ENCODE measurements around the gene DUSP14.
"Not testable (repeated sequence)": the region's sequence is repeated elsewhere in the genome, so short reads cannot be mapped to it uniquely, and the experiment has no call there.

Gene DUSP14

GRCh38 chr17:37489197-37490001 lies at the start of gene DUSP14:
Gene DUSP14, plus strand, starts transcription at chr17:37489891. Its CDS starts 22,382 bp downstream, at chr17:37512273.
- peak; percentile 81 for DNase-seq

- no peak for DNase-seq
These were observed 49.3 kb upstream of the DUSP14 start for GRCh38 chr17:37440424-37440823.

- not testable (repeated sequence) for DNase-seq
These were observed 48.2 kb upstream of the DUSP14 start for GRCh38 chr17:37441369-37442014.

- no peak for DNase-seq
These were observed 43.7 kb upstream of the DUSP14 start for GRCh38 chr17:37446027-37446426.

- no peak for DNase-seq
These were observed 42.0 kb upstream of the DUSP14 start for GRCh38 chr17:37447641-37448040.

GRCh38 chr17:37450112-37450511 lies 39.6 kb upstream of the DUSP14 start:
- no peak for DNase-seq

- DNase-seq = not testable (repeated sequence)
These were observed 31.9 kb upstream of the DUSP14 start for GRCh38 chr17:37457801-37458200.

- no peak for DNase-seq
These were observed 30.9 kb upstream of the DUSP14 start for GRCh38 chr17:37458805-37459204.

GRCh38 chr17:37461668-37462067 lies 28.0 kb upstream of the DUSP14 start:
- DNase-seq = no peak

- no peak for DNase-seq
These were observed 27.2 kb upstream of the DUSP14 start for GRCh38 chr17:37462492-37462891.

GRCh38 chr17:37463039-37463438 lies 26.7 kb upstream of the DUSP14 start:
- DNase-seq = no peak

GRCh38 chr17:37465069-37465616 lies 24.5 kb upstream of the DUSP14 start:
- no peak for DNase-seq

GRCh38 chr17:37466471-37466870 lies 23.2 kb upstream of the DUSP14 start:
- no peak for DNase-seq

GRCh38 chr17:37470181-37470580 lies 19.5 kb upstream of the DUSP14 start:
- DNase-seq = no peak

GRCh38 chr17:37475731-37476420 lies 13.8 kb upstream of the DUSP14 start:
- no peak for DNase-seq

- DNase-seq = no peak
These were observed 13.1 kb upstream of the DUSP14 start for GRCh38 chr17:37476431-37477120.

GRCh38 chr17:37478187-37478586 lies 11.5 kb upstream of the DUSP14 start:
- no peak for DNase-seq

GRCh38 chr17:37479025-37479424 lies 10.7 kb upstream of the DUSP14 start:
- no peak for DNase-seq

GRCh38 chr17:37480427-37480826 lies 9.3 kb upstream of the DUSP14 start:
- DNase-seq = no peak

GRCh38 chr17:37481001-37481665 lies 8.6 kb upstream of the DUSP14 start:
- no peak for DNase-seq

GRCh38 chr17:37483311-37484039 lies 6.2 kb upstream of the DUSP14 start:
- peak; percentile 41 for DNase-seq
